ENCODE measurements around the gene DAPP1. TPM values are rescaled to one million over a fixed set of nuclear protein-coding genes. Genes with fewer than 3 reads are reported as not detected.

DAPP1 gene
- polyA plus RNA-seq, 4 donors: 1.8 to 2.4 (median 1.8) TPM; not detected in 1

- H3K4me3 ChIP-seq (ENCODE audit: low read depth in 1 of 3, low read length in 3 of 3): peak overlapping the region in 1 of 3 donors; percentile 98
- no peaks in the 10 kb centered on the region for H3K27me3 ChIP-seq (ENCODE audit: control insufficient read depth in 3 of 3, insufficient read depth in 3 of 3, low read length in 3 of 3)
- FAIRE-seq: no peak
- peak overlapping the region; percentile 62 to 86 (median 63) for H3K27ac ChIP-seq (ENCODE audit: low read depth in 1 of 3, low read length in 2 of 3)
- DNase-seq: no peak
- peaks cover 3 to 9% (median 5%) of the 10 kb centered on the region in 3 donors for H3K4me1 ChIP-seq (ENCODE audit: control insufficient read depth in 3 of 3, insufficient read depth in 2 of 3, low read depth in 1 of 3, low read length in 2 of 3)
- no peaks in the 10 kb centered on the region for H3K9me3 ChIP-seq (ENCODE audit: control insufficient read depth in 2 of 2, insufficient read depth in 1 of 2, low read depth in 1 of 2, low read length in 1 of 2)
- WGBS, 3 donors: 95 to 97% (median 96%) methylated on average over 16 of the region's 16 CpGs
- H3K36me3 ChIP-seq (ENCODE audit: control insufficient read depth in 3 of 3, insufficient read depth in 2 of 3, low read depth in 1 of 3, low read length in 3 of 3): no peaks in the 10 kb centered on the region
Measured at GRCh38 chr4:99894998-99895397, 78.4 kb downstream of the DAPP1 start.

GRCh38 chr4:99915449-99915848 is 98.8 kb downstream of the DAPP1 start:
- no peak overlapping the region for H3K4me3 ChIP-seq (ENCODE audit: low read depth in 1 of 3, low read length in 3 of 3)
- DNase-seq (no peak), FAIRE-seq (no peak)
- no peaks in the 10 kb centered on the region for H3K27me3 ChIP-seq (ENCODE audit: control insufficient read depth in 3 of 3, insufficient read depth in 3 of 3, low read length in 3 of 3)
- H3K4me1 ChIP-seq (ENCODE audit: control insufficient read depth in 3 of 3, insufficient read depth in 2 of 3, low read depth in 1 of 3, low read length in 2 of 3): peaks cover 0 to 4% (median 3%) of the 10 kb centered on the region in 3 donors
- peaks cover 0 to 9% (median 0%) of the 10 kb centered on the region in 3 donors for H3K36me3 ChIP-seq (ENCODE audit: control insufficient read depth in 3 of 3, insufficient read depth in 2 of 3, low read depth in 1 of 3, low read length in 3 of 3)
- WGBS, 3 donors: 81 to 92% (median 83%) methylated on average over 2 of the region's 2 CpGs
- no peak overlapping the region for H3K27ac ChIP-seq (ENCODE audit: low read depth in 1 of 3, low read length in 2 of 3)
- peaks cover 0 to 15% of the 10 kb centered on the region in 2 donors for H3K9me3 ChIP-seq (ENCODE audit: control insufficient read depth in 2 of 2, insufficient read depth in 1 of 2, low read depth in 1 of 2, low read length in 1 of 2)

GRCh38 chr4:99917575-99917974 is 100.9 kb downstream of the DAPP1 start:
- FAIRE-seq (no peak), DNase-seq (no peak)
- H3K27ac ChIP-seq (ENCODE audit: low read depth in 1 of 3, low read length in 2 of 3): peak overlapping the region in 1 of 3 donors; percentile 88
- no peak overlapping the region for H3K4me3 ChIP-seq (ENCODE audit: low read depth in 1 of 3, low read length in 3 of 3)
- peaks cover 0 to 4% (median 3%) of the 10 kb centered on the region in 3 donors for H3K4me1 ChIP-seq (ENCODE audit: control insufficient read depth in 3 of 3, insufficient read depth in 2 of 3, low read depth in 1 of 3, low read length in 2 of 3)
- no peaks in the 10 kb centered on the region for H3K27me3 ChIP-seq (ENCODE audit: control insufficient read depth in 3 of 3, insufficient read depth in 3 of 3, low read length in 3 of 3)
- H3K36me3 ChIP-seq (ENCODE audit: control insufficient read depth in 3 of 3, insufficient read depth in 2 of 3, low read depth in 1 of 3, low read length in 3 of 3): peaks cover 0 to 6% (median 2%) of the 10 kb centered on the region in 3 donors
- peaks cover 0 to 15% of the 10 kb centered on the region in 2 donors for H3K9me3 ChIP-seq (ENCODE audit: control insufficient read depth in 2 of 2, insufficient read depth in 1 of 2, low read depth in 1 of 2, low read length in 1 of 2)
- WGBS, 3 donors: 96 to 99% (median 98%) methylated on average over 3 of the region's 3 CpGs

- 59 to 84% (median 67%) methylated on average over 2 of the region's 2 CpGs for WGBS, 3 donors
- Histone ChIP-seq H3K4me1 (ENCODE audit: control insufficient read depth in 3 of 3, insufficient read depth in 2 of 3, low read depth in 1 of 3, low read length in 2 of 3) (peaks cover 0 to 4% (median 3%) of the 10 kb centered on the region in 3 donors), H3K27me3 (ENCODE audit: control insufficient read depth in 3 of 3, insufficient read depth in 3 of 3, low read length in 3 of 3) (no peaks in the 10 kb centered on the region), H3K27ac (ENCODE audit: low read depth in 1 of 3, low read length in 2 of 3) (peak overlapping the region; percentile 69 to 88 (median 80)), H3K9me3 (ENCODE audit: control insufficient read depth in 2 of 2, insufficient read depth in 1 of 2, low read depth in 1 of 2, low read length in 1 of 2) (peaks cover 0 to 15% of the 10 kb centered on the region in 2 donors), H3K4me3 (ENCODE audit: low read depth in 1 of 3, low read length in 3 of 3) (no peak overlapping the region), H3K36me3 (ENCODE audit: control insufficient read depth in 3 of 3, insufficient read depth in 2 of 3, low read depth in 1 of 3, low read length in 3 of 3) (peaks cover 0 to 7% (median 2%) of the 10 kb centered on the region in 3 donors)
- no peak for FAIRE-seq
- peak; percentile 92 to 97 for DNase-seq
Measured at GRCh38 chr4:99918656-99919055, 102.0 kb downstream of the DAPP1 start.

Other genes starting within 250 kb of the DAPP1 start
- gene MTTP, start 242.0 kb upstream of the DAPP1 start, polyA plus RNA-seq: 100 to 1,000 TPM; 108 to 429 (median 220) TPM
- gene C4orf54, start 159.0 kb upstream of the DAPP1 start, polyA plus RNA-seq: under 1 TPM in 3 of 4 donors, not detected in 1; under 0.01 to 0.35 (median 0.27) TPM
- gene LAMTOR3, start 77.6 kb downstream of the DAPP1 start, polyA plus RNA-seq: 10 to 100 TPM; 48.9 to 96.6 (median 76.9) TPM
- gene DNAJB14, start 129.8 kb downstream of the DAPP1 start, polyA plus RNA-seq: 10 to 100 TPM in 2 of 4 donors, 1 to 10 TPM in 2; 8.6 to 31.9 (median 9.9) TPM
- gene H2AZ1, start 133.4 kb downstream of the DAPP1 start, polyA plus RNA-seq: 100 to 1,000 TPM; 167 to 627 (median 207) TPM

All from small intestine (tissue), 7 donors.